ENCODE data around the gene LYZL6. TPM values are rescaled to one million over a fixed set of nuclear protein-coding genes. Genes with fewer than 3 reads are reported as not detected.

Gene LYZL6
- total and polyA plus RNA-seq, 2 of the 8 experiments (the other 6 are each of a cell fraction or from before 2014, with no cell fraction given), result not detected

GRCh38 chr17:35944151-35944550, 638 bp upstream of the LYZL6 start:
- Histone ChIP-seq H3K23ac (ENCODE audit: insufficient read length) (no peak overlapping the region), H2BK5ac (ENCODE audit: low read depth, low read length) (no peak overlapping the region), H3K79me1 (ENCODE audit: low read depth, low read length) (no peaks in the 10 kb centered on the region), H4K20me1 (replicated peaks in 1 of 2; ENCODE audit: control insufficient read depth in 1 of 2, insufficient read depth in 2 of 2, low read length in 2 of 2) (no peaks in the 10 kb centered on the region), H3K4me1 (replicated peaks in 1 of 4; ENCODE audit: control insufficient read depth in 3 of 4, insufficient read depth in 4 of 4, low read length in 3 of 4) (no peaks in the 10 kb centered on the region), H3K27me3 (replicated peaks in 1 of 4; ENCODE audit: control insufficient read depth in 3 of 4, extremely low read depth in 1 of 4, insufficient read depth in 3 of 4, low read length in 3 of 4) (no peaks in the 10 kb centered on the region), H4K8ac (ENCODE audit: extremely low read depth, insufficient read depth, low read length) (no peak overlapping the region), H2AK5ac (ENCODE audit: low read depth, low read length) (no peak overlapping the region), H2BK120ac (replicated peaks; ENCODE audit: low read depth, low read length) (no peak overlapping the region), H2AFZ (ENCODE audit: low read length) (no peak overlapping the region; the same call in 1 of the 2 replicates), H3K9ac (replicated peaks in 1 of 4; ENCODE audit: extremely low read depth in 1 of 4, low read depth in 3 of 4, low read length in 3 of 4) (no peak overlapping the region), H3K23me2 (ENCODE audit: low read depth, low read length) (no peaks in the 10 kb centered on the region), H3K27ac (ENCODE audit: low read depth, low read length) (no peak overlapping the region), H4K91ac (replicated peaks; ENCODE audit: insufficient read length, low read length) (no peak overlapping the region), H3K9me3 (ENCODE audit: insufficient read depth in 2 of 2, low read depth in 1 of 2, low read length in 1 of 2) (no peaks in the 10 kb centered on the region), H3K4me3 (ENCODE audit: extremely low read depth in 1 of 4, insufficient read depth in 2 of 4, low read depth in 3 of 4, low read length in 4 of 4) (no peak overlapping the region), H3K4me2 (ENCODE audit: insufficient read depth in 1 of 2, low read depth in 2 of 2, low read length in 2 of 2) (no peak overlapping the region), H2BK20ac (ENCODE audit: low read length) (no peak overlapping the region), H3K4ac (replicated peaks; ENCODE audit: insufficient read length, low read depth, low read length) (no peak overlapping the region), H3K36me3 (ENCODE audit: control insufficient read depth in 2 of 4, insufficient read depth in 4 of 4, low read length in 3 of 4) (no peaks in the 10 kb centered on the region), H3K18ac (ENCODE audit: extremely low read depth, low read length) (no peak overlapping the region), H3K56ac (replicated peaks; ENCODE audit: insufficient read length, low read depth, low read length) (no peak overlapping the region), H3K79me2 (ENCODE audit: control insufficient read depth in 1 of 2, insufficient read depth in 2 of 2, low read length in 2 of 2) (no peaks in the 10 kb centered on the region), H2BK15ac (ENCODE audit: low read length) (no peak overlapping the region), H4K5ac (ENCODE audit: insufficient read length, low read depth, low read length) (no peak overlapping the region), H2BK12ac (ENCODE audit: low read depth, low read length) (no peak overlapping the region), H3K14ac (ENCODE audit: insufficient read length) (no peak overlapping the region)
- WGBS, 2 experiments (ENCODE audit: extremely low coverage in 1 of 2, insufficient coverage in 1 of 2, insufficient read length in 1 of 2, insufficient replicate concordance in 2 of 2, low coverage in 1 of 2, low lambda C conversion rate in 2 of 2, missing lambda C conversion rate in 1 of 2), result 79% methylated on average over 4 of the region's 4 CpGs; no CpG with 5 or more reads in 1 of the 2 experiments
- ChIA-PET POLR2A (ENCODE audit: partially characterized antibody) (no interaction called here), CTCF (ENCODE audit: partially characterized antibody) (no interaction called here)
- DNase-seq (ENCODE audit: low read depth in 1 of 2, low spot score in 2 of 2) (no peak), FAIRE-seq (no peak)
- no peak for TF ChIP-seq CHD7 (IDR thresholded peaks at IDR 0.05; ENCODE audit: insufficient replicate concordance, low read length)
